Measurements from ENCODE around the gene PLCB4.

Gene PLCB4

GRCh38 chr20:9136114-9136513, 67.2 kb downstream of the PLCB4 start:
- no peak overlapping the region for H3K4me3 ChIP-seq (ENCODE audit: low read length)
- TF ChIP-seq CTCF (IDR thresholded peaks at IDR 0.05; ENCODE audit: insufficient read depth, low read depth, low read length, missing control alignments) = no peak
- DNase-seq (ENCODE audit: low read depth) = no peak

- TF ChIP-seq CTCF (IDR thresholded peaks at IDR 0.05; ENCODE audit: insufficient read depth, low read depth, low read length, missing control alignments) = no peak
- DNase-seq (ENCODE audit: low read depth) = no peak
- H3K4me3 ChIP-seq (ENCODE audit: low read length) = no peak overlapping the region
These were observed 68.1 kb downstream of the PLCB4 start for GRCh38 chr20:9137001-9137400.

GRCh38 chr20:9139106-9139833, 70.4 kb downstream of the PLCB4 start:
- DNase-seq (ENCODE audit: low read depth) = no peak
- no peak overlapping the region for H3K4me3 ChIP-seq (ENCODE audit: low read length)
- no peak for TF ChIP-seq CTCF (IDR thresholded peaks at IDR 0.05; ENCODE audit: insufficient read depth, low read depth, low read length, missing control alignments)

GRCh38 chr20:9140162-9140760, 71.4 kb downstream of the PLCB4 start:
- no peak overlapping the region for H3K4me3 ChIP-seq (ENCODE audit: low read length)
- no peak for DNase-seq (ENCODE audit: low read depth)
- TF ChIP-seq CTCF (IDR thresholded peaks at IDR 0.05; ENCODE audit: insufficient read depth, low read depth, low read length, missing control alignments) = no peak

- no peak for TF ChIP-seq CTCF (IDR thresholded peaks at IDR 0.05; ENCODE audit: insufficient read depth, low read depth, low read length, missing control alignments)
- no peak for DNase-seq (ENCODE audit: low read depth)
- H3K4me3 ChIP-seq (ENCODE audit: low read length) = no peak overlapping the region
These were observed 72.2 kb downstream of the PLCB4 start for GRCh38 chr20:9141070-9141469.

- DNase-seq (ENCODE audit: low read depth) = no peak
- no peak for TF ChIP-seq CTCF (IDR thresholded peaks at IDR 0.05; ENCODE audit: insufficient read depth, low read depth, low read length, missing control alignments)
- no peak overlapping the region for H3K4me3 ChIP-seq (ENCODE audit: low read length)
These were observed 73.0 kb downstream of the PLCB4 start for GRCh38 chr20:9141921-9142320.

- H3K4me3 ChIP-seq (ENCODE audit: low read length) = no peak overlapping the region
- TF ChIP-seq CTCF (IDR thresholded peaks at IDR 0.05; ENCODE audit: insufficient read depth, low read depth, low read length, missing control alignments) = no peak
- no peak for DNase-seq (ENCODE audit: low read depth)
These were observed 73.9 kb downstream of the PLCB4 start for GRCh38 chr20:9142809-9143208.
